ENCODE data around the gene R3HDM4.

DNA sequence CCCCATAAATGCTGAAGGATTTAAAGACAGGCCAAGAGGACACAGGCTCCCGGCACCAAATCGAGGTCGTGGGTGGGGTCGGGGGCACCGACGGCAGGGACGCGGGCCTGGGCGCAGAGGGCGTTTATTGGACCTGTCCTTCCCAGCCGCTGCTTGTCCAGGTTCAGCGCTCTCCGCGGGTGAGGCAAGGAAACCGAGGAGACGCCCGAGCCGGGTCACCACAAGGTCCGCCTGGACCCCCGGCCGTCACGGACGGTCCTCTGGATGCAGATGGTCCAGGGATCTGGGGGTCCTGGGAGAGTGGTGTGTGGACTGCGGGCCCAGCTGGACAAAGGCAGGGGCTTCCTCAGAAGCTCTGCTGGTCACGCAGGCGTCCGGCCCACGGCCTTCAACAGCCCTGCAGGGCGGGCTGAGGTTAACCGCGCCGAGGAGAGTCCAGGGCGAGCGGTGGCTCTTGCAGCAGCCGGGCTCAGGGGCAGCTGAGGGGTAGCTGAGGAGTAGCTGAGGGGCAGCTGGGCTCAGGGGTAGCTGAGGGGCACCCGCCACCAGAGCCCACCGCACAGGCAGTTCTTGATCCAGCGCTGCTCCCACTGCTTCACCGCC lies 45.1 kb downstream of the R3HDM4 start:
- TF ChIP-seq, protein P1, sequence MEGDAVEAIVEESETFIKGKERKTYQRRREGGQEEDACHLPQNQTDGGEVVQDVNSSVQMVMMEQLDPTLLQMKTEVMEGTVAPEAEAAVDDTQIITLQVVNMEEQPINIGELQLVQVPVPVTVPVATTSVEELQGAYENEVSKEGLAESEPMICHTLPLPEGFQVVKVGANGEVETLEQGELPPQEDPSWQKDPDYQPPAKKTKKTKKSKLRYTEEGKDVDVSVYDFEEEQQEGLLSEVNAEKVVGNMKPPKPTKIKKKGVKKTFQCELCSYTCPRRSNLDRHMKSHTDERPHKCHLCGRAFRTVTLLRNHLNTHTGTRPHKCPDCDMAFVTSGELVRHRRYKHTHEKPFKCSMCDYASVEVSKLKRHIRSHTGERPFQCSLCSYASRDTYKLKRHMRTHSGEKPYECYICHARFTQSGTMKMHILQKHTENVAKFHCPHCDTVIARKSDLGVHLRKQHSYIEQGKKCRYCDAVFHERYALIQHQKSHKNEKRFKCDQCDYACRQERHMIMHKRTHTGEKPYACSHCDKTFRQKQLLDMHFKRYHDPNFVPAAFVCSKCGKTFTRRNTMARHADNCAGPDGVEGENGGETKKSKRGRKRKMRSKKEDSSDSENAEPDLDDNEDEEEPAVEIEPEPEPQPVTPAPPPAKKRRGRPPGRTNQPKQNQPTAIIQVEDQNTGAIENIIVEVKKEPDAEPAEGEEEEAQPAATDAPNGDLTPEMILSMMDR (IDR thresholded peaks at IDR 0.05; ENCODE audit: low read length): no peak
- TF ChIP-seq EZH2 (IDR thresholded peaks at IDR 0.05; ENCODE audit: borderline replicate concordance, low read length): no peak

Data from OCI-LY1 (cell line).